Kidney epithelial cell (primary cell): ENCODE results near the gene PTPRU. TPM values are rescaled to one million over a fixed set of nuclear protein-coding genes. Genes with fewer than 3 reads are reported as not detected.

Experiments
- DNase-seq: peaks from one replicate; pipeline ENCODE4 v3.0.0-alpha.2; 2010; ENCODE audit warnings: low read depth
- H3K27me3 ChIP-seq: 2 replicates; pipeline ENCODE4 v1.6.0; 2011; ENCODE audit warnings: low read length; ENCODE audit not compliant: control insufficient read depth, insufficient read depth
- H3K36me3 ChIP-seq: 2 replicates; pipeline ENCODE4 v1.5.1; 2011; ENCODE audit warnings: low read length; ENCODE audit not compliant: control insufficient read depth, insufficient read depth
- H3K4me3 ChIP-seq: 2 replicates; pipeline ENCODE4 v1.5.1; 2011; ENCODE audit warnings: low read depth, mild to moderate bottlenecking, control low read depth, low read length
- total RNA-seq: library from RNA; depleted of rRNA; stranded (reverse); fragments of >200 nt; gene quantifications from 2 replicates; pipeline ENCODE4 v1.2.3, GENCODE V29; 2015
- TF ChIP-seq, protein P1 (sequence below): IDR thresholded peaks from 2 replicates; pipeline ENCODE4 v1.5.1; 2011; ENCODE audit warnings: mild to moderate bottlenecking, moderate library complexity, low read length, control low read depth, inconsistent platforms; ENCODE audit not compliant: insufficient read depth, poor library complexity, severe bottlenecking

Gene PTPRU
- total RNA-seq, 1 donor from 2014 or later, result 55.4 TPM

DNA sequence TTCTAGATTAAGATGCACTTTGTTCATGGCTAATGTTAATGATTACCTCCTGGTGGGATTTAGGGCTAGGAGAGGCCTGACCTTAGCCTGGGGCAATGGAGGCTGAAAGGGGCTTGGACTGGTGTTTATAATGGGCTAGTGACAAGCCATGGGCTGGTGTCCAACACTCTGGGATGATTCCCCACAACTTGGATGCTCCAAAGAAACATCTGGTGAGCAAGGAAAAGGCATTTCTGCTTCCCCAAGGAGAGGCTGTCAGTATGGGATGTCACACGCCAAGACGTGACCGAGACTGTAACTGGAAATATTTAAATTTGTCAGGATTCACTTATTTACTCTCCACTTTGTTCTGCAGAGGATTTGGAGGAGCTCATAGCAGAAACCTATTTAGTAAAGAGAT lies 45.2 kb downstream of the PTPRU start:
- H3K36me3 ChIP-seq, result no peaks in the 10 kb centered on the region
- no peak for DNase-seq
- H3K27me3 ChIP-seq, result no peaks in the 10 kb centered on the region
- H3K4me3 ChIP-seq, result no peak overlapping the region
- TF ChIP-seq, protein P1, sequence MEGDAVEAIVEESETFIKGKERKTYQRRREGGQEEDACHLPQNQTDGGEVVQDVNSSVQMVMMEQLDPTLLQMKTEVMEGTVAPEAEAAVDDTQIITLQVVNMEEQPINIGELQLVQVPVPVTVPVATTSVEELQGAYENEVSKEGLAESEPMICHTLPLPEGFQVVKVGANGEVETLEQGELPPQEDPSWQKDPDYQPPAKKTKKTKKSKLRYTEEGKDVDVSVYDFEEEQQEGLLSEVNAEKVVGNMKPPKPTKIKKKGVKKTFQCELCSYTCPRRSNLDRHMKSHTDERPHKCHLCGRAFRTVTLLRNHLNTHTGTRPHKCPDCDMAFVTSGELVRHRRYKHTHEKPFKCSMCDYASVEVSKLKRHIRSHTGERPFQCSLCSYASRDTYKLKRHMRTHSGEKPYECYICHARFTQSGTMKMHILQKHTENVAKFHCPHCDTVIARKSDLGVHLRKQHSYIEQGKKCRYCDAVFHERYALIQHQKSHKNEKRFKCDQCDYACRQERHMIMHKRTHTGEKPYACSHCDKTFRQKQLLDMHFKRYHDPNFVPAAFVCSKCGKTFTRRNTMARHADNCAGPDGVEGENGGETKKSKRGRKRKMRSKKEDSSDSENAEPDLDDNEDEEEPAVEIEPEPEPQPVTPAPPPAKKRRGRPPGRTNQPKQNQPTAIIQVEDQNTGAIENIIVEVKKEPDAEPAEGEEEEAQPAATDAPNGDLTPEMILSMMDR, result no peak

DNA sequence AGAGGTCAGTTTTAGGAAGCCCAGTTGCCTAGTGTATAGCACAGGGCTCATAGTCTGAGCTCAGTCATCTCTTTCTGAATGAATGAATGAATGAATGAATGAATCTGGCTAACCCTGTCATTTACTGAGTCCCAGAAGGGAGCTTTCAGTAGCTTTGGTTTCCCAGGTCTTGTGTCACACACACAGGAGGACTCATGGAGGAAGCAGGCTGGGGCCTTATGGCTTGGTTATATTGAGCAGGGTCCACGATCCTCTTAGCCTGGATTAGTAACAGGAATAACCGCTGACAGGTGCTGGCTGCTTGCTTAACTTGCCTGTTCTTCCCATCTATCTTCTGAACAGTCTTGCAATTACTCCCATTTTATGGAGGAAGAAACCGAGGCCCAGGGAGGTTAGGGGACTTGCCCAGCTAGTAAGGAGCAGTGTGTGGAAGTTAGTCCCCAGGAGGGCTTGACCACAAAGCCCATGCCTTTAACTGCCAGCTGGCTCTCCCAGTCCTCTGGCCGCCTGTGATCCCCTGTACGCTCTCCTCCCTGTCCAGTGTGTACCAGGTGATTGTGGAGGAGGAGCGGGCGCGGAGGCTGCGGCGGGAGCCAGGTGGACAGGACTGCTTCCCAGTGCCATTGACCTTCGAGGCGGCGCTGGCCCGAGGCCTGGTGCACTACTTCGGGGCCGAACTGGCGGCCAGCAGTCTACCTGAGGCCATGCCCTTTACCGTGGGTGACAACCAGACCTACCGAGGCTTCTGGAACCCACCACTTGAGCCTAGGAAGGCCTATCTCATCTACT lies 46.0 kb downstream of the PTPRU start:
- DNase-seq, result no peak
- H3K4me3 ChIP-seq, result no peak overlapping the region
- TF ChIP-seq, protein P1, result no peak
- no peaks in the 10 kb centered on the region for H3K27me3 ChIP-seq
- no peaks in the 10 kb centered on the region for H3K36me3 ChIP-seq

DNA sequence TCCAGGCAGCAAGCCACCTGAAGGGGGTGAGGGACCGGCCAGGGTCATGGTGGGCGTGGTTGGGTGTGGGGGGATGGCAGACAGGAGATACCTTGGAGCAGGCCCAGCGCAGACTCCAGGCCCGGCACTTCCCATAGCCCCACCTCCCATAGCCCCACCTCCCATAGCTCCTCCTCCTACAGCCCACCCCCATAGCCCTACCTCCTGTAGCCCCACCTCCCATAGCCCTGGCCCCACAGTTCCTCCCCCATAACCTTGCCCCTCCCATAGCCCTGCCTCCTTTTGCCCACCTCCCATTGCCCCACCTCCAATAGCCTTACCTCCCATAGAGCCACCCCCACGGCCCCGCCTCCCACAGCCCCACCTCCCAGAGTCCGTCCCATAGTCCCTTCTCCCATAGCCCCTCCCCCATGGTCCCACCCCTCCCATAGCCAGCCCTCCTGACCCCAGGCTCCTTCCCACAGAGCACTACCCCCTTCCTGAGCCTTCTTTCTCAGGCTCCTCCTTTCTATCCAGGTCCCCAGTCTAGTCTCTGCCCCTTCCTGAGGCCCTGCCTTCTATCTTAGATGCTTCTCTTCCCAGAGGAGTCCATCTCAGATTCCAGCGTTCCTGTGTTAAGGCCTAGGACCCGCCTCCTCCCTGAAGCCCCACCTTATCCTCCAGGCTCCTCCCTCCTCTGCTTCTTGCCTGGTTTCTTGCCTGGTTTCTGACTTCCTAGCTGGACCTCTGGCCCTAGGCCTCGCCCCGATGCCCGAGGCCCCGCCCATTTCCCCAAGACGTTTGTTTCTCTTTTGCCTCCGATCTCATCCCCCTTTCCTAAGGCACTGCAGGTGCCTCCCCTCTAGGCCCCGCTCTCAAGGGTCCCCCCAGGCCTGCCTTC lies 46.8 kb downstream of the PTPRU start:
- TF ChIP-seq, protein P1, result no peak
- no peaks in the 10 kb centered on the region for H3K27me3 ChIP-seq
- H3K4me3 ChIP-seq, result no peak overlapping the region
- no peaks in the 10 kb centered on the region for H3K36me3 ChIP-seq
- no peak for DNase-seq

DNA sequence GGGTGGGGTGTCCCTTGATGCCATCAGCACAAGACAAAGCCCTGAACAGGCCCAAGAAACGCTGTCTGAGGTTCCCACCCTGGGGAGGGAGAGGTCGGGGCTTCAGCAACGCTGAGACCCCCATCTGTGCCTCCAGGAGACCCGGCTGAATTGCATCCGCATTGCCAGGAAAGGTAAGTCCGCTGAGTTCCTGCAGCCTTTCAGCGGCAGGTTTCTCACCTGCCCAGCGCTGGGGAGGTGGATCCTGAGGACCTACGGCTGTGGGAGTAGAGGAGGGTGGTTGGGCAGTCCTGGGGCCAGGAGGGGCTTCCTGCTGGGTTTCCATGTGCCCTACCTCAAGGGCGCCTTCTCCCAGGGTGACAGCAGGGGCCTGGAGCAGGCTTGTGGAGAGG lies 47.5 kb downstream of the PTPRU start:
- no peak for DNase-seq
- Histone ChIP-seq H3K4me3 (no peak overlapping the region), H3K27me3 (no peaks in the 10 kb centered on the region), H3K36me3 (no peaks in the 10 kb centered on the region)
- TF ChIP-seq, protein P1, result no peak

DNA sequence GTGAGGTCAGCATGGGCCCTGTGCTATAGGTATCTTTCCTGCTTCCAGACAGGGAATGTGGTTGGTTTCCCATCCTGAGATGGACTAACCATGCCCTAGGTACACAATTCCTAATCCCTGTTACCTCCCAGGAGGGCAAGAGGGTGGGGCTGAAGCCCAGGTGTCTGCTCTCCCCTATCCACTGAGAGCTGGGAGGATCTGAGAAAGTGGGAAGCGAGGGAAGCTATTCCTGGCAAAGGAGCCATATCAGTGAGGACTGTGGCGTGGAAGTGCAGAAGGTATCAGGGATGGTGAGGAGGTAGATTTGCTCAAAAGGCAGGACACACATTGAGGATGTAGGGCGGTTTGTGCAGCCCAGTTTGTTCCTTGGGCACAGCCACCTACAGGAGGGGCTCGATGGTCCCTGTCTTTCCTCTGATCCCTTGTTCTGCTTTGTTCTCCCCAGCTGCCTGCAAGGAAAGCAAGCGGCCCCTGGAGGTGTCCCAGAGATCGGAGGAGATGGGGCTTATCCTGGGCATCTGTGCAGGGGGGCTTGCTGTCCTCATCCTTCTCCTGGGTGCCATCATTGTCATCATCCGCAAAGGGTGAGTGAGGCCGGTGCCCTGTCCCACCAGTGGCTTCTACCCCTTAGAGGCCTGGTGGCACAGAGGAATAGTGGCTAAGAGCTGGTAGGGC lies 48.1 kb downstream of the PTPRU start:
- TF ChIP-seq, protein P1, result no peak
- DNase-seq, result no peak
- H3K36me3 ChIP-seq, result no peaks in the 10 kb centered on the region
- H3K4me3 ChIP-seq, result no peak overlapping the region
- H3K27me3 ChIP-seq, result no peaks in the 10 kb centered on the region
